ENCODE data around the gene MYRF.

Gene MYRF

GRCh38 chr11:61816736-61817455, 64.5 kb downstream of the MYRF start, which contains the start of gene FADS1 (continued):
- TF ChIP-seq ZNF518A (tag by site-specific recombination; conservative IDR thresholded peaks at IDR 0.05; ENCODE audit: low read depth) (no peak), ZBTB48 (tag by site-specific recombination; IDR thresholded peaks at IDR 0.05) (peak; percentile 68), SALL2 (tag by site-specific recombination; IDR thresholded peaks at IDR 0.05; ENCODE audit: borderline replicate concordance) (no peak), ZNF785 (tag by site-specific recombination; IDR thresholded peaks at IDR 0.05) (no peak), ZNF610 (tag by site-specific recombination; IDR thresholded peaks at IDR 0.05; ENCODE audit: borderline replicate concordance) (no peak), ZNF157 (tag by site-specific recombination; IDR thresholded peaks at IDR 0.05) (no peak), ZNF837 (tag by site-specific recombination; IDR thresholded peaks at IDR 0.05) (no peak), ZNF114 (tag by site-specific recombination; IDR thresholded peaks at IDR 0.05) (no peak), ZNF76 (tag by site-specific recombination; IDR thresholded peaks at IDR 0.05; ENCODE audit: borderline replicate concordance, low read depth) (peak; percentile 80; the same call in 1 of the 2 replicates), MYNN (tag by site-specific recombination; IDR thresholded peaks at IDR 0.05; ENCODE audit: borderline replicate concordance) (no peak), GLI4 (tag by site-specific recombination; IDR thresholded peaks at IDR 0.05) (no peak), ZFP3 (tag by site-specific recombination; IDR thresholded peaks at IDR 0.05; ENCODE audit: low read depth) (no peak), ZNF624 (tag by site-specific recombination; IDR thresholded peaks at IDR 0.05) (no peak), ZBTB20 (tag by site-specific recombination; IDR thresholded peaks at IDR 0.05) (peak; percentile 59; the same call in 1 of the 2 replicates), ZNF596 (tag by site-specific recombination; IDR thresholded peaks at IDR 0.05) (0 out of 2 replicates have a peak, but pooled peaks have one; percentile 37), ZNF670 (tag by site-specific recombination; IDR thresholded peaks at IDR 0.05; ENCODE audit: low read depth) (no peak), ZNF660 (tag by site-specific recombination; IDR thresholded peaks at IDR 0.05) (peak; percentile 78), ZNF350 (tag by site-specific recombination; IDR thresholded peaks at IDR 0.05) (no peak), IKZF3 (tag by site-specific recombination; IDR thresholded peaks at IDR 0.05) (peak; percentile 53; the same call in 1 of the 2 replicates), REST (tag by site-specific recombination; IDR thresholded peaks at IDR 0.05) (no peak), ZNF654 (tag by site-specific recombination; IDR thresholded peaks at IDR 0.05; ENCODE audit: low read depth) (no peak), SCRT1 (tag by site-specific recombination; IDR thresholded peaks at IDR 0.05; ENCODE audit: borderline replicate concordance) (no peak)
- TF ChIP-seq, protein P1, sequence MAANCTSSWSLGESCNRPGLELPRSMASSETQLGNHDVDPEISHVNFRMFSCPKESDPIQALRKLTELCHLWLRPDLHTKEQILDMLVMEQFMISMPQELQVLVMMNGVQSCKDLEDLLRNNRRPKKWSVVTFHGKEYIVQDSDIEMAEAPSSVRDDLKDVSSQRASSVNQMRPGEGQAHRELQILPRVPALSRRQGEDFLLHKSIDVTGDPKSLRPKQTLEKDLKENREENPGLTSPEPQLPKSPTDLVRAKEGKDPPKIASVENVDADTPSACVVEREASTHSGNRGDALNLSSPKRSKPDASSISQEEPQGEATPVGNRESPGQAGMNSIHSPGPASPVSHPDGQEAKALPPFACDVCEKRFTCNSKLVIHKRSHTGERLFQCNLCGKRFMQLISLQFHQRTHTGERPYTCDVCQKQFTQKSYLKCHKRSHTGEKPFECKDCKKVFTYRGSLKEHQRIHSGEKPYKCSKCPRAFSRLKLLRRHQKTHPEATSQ (tag by site-specific recombination; IDR thresholded peaks at IDR 0.05), result no peak
- TF ChIP-seq, protein P2, sequence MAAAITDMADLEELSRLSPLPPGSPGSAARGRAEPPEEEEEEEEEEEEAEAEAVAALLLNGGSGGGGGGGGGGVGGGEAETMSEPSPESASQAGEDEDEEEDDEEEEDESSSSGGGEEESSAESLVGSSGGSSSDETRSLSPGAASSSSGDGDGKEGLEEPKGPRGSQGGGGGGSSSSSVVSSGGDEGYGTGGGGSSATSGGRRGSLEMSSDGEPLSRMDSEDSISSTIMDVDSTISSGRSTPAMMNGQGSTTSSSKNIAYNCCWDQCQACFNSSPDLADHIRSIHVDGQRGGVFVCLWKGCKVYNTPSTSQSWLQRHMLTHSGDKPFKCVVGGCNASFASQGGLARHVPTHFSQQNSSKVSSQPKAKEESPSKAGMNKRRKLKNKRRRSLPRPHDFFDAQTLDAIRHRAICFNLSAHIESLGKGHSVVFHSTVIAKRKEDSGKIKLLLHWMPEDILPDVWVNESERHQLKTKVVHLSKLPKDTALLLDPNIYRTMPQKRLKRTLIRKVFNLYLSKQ (tag by site-specific recombination; IDR thresholded peaks at IDR 0.05; ENCODE audit: borderline replicate concordance), result no peak
- TF ChIP-seq, protein P3, sequence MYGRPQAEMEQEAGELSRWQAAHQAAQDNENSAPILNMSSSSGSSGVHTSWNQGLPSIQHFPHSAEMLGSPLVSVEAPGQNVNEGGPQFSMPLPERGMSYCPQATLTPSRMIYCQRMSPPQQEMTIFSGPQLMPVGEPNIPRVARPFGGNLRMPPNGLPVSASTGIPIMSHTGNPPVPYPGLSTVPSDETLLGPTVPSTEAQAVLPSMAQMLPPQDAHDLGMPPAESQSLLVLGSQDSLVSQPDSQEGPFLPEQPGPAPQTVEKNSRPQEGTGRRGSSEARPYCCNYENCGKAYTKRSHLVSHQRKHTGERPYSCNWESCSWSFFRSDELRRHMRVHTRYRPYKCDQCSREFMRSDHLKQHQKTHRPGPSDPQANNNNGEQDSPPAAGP (tag by site-specific recombination; IDR thresholded peaks at IDR 0.05), result 0 out of 2 replicates have a peak, but pooled peaks have one; percentile 26
